Suprapubic skin (tissue), 4 donors: ENCODE results near the gene SELENOI.

Source experiments
- CTCF ChIP-seq, 2 donors: fragments of 200-600 bp in 1 of 2; fragments of 450-650 bp in 1 of 2; sonication (generic) in 1 of 2; IDR thresholded peaks; one replicate each; pipeline ENCODE4 v1.5.1; 2016 to 2019; ENCODE audit warnings: antibody characterized with exemption in 2 of 2, mild to moderate bottlenecking in 1 of 2, moderate library complexity in 1 of 2
- POLR2A ChIP-seq, 2 donors: fragments of 450-650 bp; IDR thresholded peaks; one replicate each; pipeline ENCODE4 v1.6.1; 2017; ENCODE audit warnings: antibody characterized with exemption in 2 of 2, mild to moderate bottlenecking in 2 of 2, moderate library complexity in 2 of 2
- POLR2AphosphoS5 ChIP-seq, 3 donors: sonication (generic); formaldehyde crosslinking; IDR thresholded peaks; one replicate each; pipeline ENCODE4 v1.6.1; 2017; ENCODE audit warnings: antibody characterized with exemption in 3 of 3

- no peak for TF ChIP-seq CTCF (IDR thresholded peaks at IDR 0.05)
- TF ChIP-seq POLR2AphosphoS5 (IDR thresholded peaks at IDR 0.05): no peak
- TF ChIP-seq POLR2A (IDR thresholded peaks at IDR 0.05): no peak
Observed at GRCh38 chr2:26366957-26367356, 21.0 kb downstream of the SELENOI start.
